ENCODE results near the gene RCN1. TPM values are rescaled to one million over a fixed set of nuclear protein-coding genes. Genes with fewer than 3 reads are reported as not detected.
A peak's percentile ranks its signal among the peaks of the same experiment; 100 is the strongest.

The RCN1 gene
- total RNA-seq, 1 experiment from 2014 or later, result 186 TPM

GRCh38 chr11:32153747-32154146, 62.9 kb downstream of the RCN1 start:
- no peaks in the 10 kb centered on the region for H3K36me3 Mint-ChIP-seq (ENCODE audit: insufficient read depth, unreplicated experiment)
- no peak for DNase-seq
- no peaks in the 10 kb centered on the region for H3K9me3 Mint-ChIP-seq (ENCODE audit: low read depth, unreplicated experiment)
- H3K4me1 Mint-ChIP-seq (ENCODE audit: low read depth, unreplicated experiment), result no peaks in the 10 kb centered on the region
- TF ChIP-seq, protein P1, sequence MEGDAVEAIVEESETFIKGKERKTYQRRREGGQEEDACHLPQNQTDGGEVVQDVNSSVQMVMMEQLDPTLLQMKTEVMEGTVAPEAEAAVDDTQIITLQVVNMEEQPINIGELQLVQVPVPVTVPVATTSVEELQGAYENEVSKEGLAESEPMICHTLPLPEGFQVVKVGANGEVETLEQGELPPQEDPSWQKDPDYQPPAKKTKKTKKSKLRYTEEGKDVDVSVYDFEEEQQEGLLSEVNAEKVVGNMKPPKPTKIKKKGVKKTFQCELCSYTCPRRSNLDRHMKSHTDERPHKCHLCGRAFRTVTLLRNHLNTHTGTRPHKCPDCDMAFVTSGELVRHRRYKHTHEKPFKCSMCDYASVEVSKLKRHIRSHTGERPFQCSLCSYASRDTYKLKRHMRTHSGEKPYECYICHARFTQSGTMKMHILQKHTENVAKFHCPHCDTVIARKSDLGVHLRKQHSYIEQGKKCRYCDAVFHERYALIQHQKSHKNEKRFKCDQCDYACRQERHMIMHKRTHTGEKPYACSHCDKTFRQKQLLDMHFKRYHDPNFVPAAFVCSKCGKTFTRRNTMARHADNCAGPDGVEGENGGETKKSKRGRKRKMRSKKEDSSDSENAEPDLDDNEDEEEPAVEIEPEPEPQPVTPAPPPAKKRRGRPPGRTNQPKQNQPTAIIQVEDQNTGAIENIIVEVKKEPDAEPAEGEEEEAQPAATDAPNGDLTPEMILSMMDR (IDR thresholded peaks at IDR 0.05; ENCODE audit: unreplicated experiment), result no peak
- BruUV-seq (replicated peaks), result no TSS peak
- CTCF ChIA-PET, result no interaction called here
- H3K27me3 Mint-ChIP-seq (ENCODE audit: unreplicated experiment), result peaks cover 98% of the 10 kb centered on the region
- H3K27ac Mint-ChIP-seq (ENCODE audit: unreplicated experiment), result no peak overlapping the region
- no peak overlapping the region for H3K4me3 Mint-ChIP-seq (ENCODE audit: low read depth, unreplicated experiment)
- intact Hi-C loops (cut with micrococcal nuclease; ENCODE audit: unreplicated experiment), result loop anchor here (1.0 kb wide), 1 partner anchor 101 kb away; no protein-coding TSS in a partner anchor

- BruUV-seq (replicated peaks), result no TSS peak
- peak; percentile 35 for DNase-seq
- intact Hi-C loops (cut with micrococcal nuclease; ENCODE audit: unreplicated experiment), result loop anchor here (1.0 kb wide), 1 partner anchor 102 kb away; no protein-coding TSS in a partner anchor
- Mint-ChIP-seq H3K9me3 (ENCODE audit: low read depth, unreplicated experiment) (no peaks in the 10 kb centered on the region), H3K27ac (ENCODE audit: unreplicated experiment) (no peak overlapping the region), H3K4me1 (ENCODE audit: low read depth, unreplicated experiment) (no peaks in the 10 kb centered on the region), H3K27me3 (ENCODE audit: unreplicated experiment) (peaks cover 98% of the 10 kb centered on the region), H3K4me3 (ENCODE audit: low read depth, unreplicated experiment) (no peak overlapping the region), H3K36me3 (ENCODE audit: insufficient read depth, unreplicated experiment) (no peaks in the 10 kb centered on the region)
- TF ChIP-seq, protein P1 (IDR thresholded peaks at IDR 0.05; ENCODE audit: unreplicated experiment), result no peak
- CTCF ChIA-PET, result no interaction called here
Observed at GRCh38 chr11:32154275-32154674, 63.4 kb downstream of the RCN1 start.

Data from Calu3 (cell line).